ENCODE data around the gene PHACTR1.
A peak's percentile ranks its signal among the peaks of the same experiment; 100 is the strongest.
"Not testable (repeated sequence)": the region's sequence is repeated elsewhere in the genome, so short reads cannot be mapped to it uniquely, and the experiment has no call there.

Gene PHACTR1

DNA sequence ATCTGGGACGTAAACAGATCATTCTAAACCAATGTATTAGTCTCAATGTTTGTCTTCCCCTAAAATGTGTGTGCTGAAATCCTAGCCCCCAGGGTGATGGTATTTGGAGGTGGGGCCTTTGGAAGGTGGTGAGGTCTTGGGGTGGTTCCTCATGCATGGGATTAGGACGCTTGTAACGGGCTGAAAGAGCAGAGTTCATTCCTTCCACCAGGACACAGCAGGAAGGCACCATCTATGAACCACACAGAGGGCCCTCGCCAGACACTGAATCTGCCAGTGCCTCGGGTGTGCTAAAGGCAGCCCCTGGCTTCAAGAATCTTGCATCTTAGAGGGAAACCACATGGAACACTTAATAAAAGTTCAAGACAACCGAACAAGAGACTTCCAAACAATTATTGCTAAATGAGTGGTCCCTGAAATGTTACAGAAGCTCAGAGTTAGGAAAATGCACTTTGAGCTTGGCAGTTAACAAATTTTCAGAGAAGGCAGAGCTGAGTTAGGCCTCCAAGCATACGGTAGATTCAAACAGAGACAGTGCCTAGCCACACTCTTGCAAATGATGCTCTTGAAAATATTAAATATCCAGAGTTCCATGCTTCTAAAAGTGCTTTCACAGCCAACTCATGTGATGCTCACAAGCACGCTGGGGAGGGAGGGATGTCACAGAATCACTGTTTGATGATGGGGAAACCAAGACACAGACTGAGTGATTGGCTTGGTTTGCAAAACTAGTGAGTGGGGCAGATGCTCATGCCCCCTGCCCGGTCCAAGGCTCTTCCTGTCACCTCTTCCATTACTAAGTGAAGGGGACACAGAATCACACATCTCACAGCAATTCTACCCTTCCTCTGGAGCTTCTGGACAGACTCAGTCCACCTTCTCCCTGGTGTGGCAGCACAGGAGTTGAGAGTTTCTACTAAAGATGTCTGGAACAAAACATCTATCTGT lies 584.4 kb downstream of the PHACTR1 start:
- no peak for DNase-seq

DNA sequence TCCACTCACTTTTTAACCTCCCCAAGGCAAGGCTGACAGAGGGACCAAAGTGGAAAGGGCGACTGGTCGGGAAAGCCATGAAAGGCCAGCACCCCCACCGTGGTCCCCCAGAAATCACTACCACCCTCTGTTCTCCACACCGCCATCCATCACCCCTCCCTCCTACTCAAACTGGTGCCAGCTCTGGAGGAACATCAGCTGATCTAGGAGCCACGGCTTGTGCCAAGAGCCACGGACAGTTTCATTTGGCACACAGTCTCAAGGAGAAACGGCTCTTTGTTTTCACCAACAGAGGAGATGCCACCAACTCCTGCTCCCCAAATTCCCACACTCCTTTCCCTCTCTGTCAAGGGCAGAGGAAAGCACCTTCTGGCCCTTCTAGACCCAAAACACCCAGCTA lies 585.7 kb downstream of the PHACTR1 start:
- no peak for DNase-seq

DNA sequence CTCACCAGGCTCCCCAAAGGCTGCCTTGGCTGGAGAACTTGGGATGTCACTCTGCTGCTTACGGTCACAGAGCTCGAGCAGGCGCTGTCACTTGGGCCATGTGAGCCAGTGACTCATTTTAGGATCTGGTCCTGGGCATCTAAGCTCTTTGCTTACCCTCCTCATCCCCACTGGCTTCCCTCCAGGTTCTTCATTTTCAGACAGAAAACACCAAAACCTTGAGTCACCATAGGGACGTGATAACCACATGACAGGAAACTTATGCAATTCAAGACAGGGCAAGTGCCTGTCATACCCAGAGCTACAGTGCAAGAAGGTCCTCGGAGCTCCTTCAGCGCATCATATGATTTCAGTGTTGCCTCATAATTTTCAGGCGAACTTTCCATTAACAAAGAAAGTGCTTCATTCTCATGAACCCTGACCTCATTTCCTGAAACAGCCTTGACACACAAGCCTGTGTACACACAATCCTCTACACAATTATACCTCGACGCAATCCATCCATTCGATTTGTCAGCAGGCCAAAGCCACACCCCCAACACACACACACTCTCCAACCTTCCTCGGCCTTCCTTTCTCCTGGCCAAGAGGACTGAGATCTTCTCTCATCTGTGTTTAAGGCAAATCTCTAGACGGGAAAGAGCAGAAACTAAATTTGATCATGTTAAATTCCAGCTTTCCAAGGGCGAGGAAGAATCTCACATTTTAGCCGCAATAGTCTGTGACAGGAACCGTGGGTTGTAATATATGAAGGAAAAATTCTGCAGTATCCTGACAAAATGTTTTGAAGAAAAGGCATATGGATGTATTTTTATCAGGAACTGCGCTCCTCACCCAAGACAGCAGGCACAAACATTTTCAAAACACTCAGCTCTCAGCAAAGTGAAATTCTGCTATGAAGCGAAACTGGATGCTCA lies 586.4 kb downstream of the PHACTR1 start:
- DNase-seq, result peak; percentile 99

DNA sequence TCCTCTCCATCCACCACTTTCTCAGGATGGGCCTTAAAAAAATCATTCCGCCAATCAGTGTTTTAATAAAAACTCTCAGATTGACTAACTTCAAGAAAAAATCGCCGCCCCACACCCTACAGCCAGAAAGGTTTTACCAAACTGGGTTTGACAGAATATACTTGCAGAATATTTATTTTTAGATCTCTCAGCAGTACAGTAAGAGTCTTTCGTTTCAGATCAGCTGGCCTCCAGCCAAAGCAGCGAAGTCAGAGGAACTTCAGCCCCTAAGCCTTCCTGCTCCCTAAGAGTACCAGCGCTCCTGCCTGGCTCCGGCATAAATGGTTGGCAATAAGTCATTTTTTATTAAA lies 587.1 kb downstream of the PHACTR1 start:
- peak; percentile 83 for DNase-seq

DNA sequence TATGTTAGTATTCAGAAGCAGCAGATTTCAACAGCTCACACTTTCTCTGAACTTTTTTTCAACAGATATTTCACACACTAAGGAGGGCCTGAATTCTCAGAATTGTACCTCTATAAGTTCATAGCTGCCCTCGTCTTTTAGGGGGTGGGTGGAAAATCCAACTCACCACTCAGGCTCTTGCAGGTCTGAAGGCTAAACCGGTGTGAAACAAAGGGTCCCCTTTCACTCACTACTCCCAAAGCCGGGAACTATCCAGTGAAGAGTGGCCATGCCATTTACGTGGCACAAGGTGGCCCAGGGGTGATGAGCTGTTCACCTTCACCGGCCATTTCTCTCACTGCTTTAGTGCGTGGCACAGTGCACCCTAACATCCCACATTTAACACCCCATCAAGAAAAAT lies 587.5 kb downstream of the PHACTR1 start:
- DNase-seq, result no peak

DNA sequence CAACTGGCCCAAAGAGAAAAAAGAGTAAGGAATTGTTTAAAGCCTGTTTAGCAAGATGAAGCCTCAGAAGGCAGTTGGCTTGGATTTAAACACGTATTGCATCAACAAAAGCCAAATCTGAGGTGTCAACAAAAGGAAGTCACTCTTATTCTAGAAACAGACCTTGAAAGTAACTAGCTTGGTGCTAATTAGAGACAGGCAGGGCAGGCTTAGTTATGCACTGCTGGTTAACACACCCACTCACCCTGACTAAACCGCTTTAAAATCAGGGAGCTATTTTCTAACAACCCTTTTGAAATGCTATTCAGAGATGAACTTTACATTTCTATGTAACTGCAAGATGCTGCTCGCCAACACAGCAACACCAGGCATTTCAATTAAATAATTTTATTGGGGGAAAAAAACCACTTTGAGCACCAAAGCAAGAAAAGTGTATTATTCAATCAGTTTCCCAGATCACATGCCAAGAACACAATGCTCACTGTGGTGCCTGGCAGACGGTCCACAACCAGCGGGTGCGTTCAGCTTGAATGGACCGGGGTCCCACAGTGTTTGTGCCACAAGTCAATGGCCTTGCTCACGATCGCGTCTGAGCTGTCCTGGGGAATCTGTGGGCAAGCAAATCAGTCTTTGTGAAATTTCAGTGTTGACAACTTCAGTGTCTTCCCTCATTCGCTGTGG lies 588.2 kb downstream of the PHACTR1 start:
- DNase-seq, result peak; percentile 15

DNA sequence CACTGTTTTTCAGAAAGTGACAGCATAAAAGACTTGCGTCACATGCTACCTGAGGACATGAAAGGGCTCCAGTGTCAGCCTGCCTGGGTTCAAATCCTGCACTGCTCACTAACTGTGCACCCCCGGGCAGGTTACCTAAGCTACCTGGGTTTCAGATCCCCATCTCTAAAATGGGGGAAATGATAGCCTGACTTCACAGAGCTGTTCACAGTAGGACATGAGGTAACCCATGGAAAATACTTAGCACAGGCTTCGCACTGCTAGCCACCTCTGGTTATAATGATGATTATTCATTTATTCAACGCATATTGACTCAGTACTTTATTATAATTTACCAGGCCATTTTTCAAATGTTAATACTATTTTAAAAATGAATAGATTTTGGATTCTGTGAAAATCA lies 588.7 kb downstream of the PHACTR1 start:
- no peak for DNase-seq

DNA sequence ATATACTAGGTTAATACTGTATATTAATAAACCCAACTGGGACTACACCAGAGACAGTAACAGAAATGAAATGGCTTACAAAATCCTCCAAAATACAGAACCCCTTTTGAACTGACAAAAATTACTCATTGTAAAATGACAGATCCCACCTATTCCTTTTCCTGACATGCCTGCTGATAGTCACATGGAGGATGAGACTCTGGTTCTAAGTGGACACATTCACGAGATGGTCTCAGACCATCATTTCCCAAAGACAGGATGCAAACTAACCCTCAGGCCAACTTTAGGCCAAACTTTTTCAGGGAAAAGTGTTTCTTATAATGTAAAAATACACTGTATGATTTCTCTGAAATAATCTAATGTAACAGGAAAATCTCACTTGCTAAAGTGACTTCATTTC lies 589.2 kb downstream of the PHACTR1 start:
- no peak for DNase-seq

DNA sequence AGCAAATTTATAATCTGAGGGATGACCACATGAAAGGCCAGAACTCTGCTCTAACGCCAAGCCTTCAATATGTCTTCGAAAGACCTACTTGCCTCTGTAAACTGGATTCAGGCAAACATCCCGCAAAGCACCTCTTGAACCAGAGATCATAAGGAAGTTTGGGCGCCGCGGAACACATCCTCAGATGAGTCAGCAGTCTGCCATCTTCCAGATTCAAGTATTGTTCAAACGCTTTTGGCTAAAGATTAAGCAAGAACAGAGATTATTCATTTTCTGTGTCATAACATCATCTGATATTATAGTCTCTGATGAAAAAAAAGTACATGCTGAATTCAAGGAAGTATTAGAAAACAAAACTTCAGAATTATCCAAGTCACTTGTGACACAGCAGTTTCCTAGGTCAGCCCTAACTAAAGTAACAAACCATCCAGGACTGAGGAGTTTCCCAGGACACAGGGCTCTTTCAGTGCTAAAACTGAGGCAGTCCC lies 591.0 kb downstream of the PHACTR1 start:
- DNase-seq, result peak; percentile 94

DNA sequence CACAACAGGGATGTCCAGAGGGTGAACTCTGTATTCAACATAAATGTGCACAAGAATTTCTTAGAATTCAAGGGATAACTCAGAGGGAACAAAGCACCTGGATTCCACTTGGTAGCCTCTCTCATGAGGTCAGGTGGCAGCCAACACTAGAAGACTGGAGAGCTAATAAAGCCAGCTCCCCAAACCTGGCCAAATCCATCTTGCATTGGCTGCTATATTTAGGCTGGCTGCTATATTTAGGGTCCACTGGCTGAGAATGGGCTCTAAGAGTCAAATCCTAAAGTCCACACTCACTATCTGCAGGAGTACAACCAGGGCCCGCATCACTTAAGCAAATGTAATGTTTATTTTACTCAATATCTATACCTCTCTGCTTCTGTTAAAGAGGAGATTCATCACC lies 591.8 kb downstream of the PHACTR1 start:
- DNase-seq, result no peak

DNA sequence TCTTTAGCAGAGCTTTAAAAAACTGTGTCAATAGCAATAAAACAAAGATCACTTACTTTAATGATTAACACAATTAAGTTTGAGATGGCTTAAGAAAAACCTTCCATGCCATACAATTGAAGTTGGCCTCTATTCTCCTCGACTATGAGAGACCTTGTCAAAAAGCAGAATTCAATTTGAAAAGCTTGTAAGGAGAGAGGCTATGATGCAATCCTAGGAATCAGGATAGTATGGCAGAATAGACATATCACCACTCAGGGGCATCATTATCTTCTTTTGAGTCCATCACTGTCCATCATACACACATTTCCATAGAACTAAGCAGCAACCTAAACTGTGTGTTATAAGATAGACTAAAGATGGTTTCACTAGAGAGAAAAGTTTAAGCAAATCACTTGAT lies 594.6 kb downstream of the PHACTR1 start:
- DNase-seq, result no peak

DNA sequence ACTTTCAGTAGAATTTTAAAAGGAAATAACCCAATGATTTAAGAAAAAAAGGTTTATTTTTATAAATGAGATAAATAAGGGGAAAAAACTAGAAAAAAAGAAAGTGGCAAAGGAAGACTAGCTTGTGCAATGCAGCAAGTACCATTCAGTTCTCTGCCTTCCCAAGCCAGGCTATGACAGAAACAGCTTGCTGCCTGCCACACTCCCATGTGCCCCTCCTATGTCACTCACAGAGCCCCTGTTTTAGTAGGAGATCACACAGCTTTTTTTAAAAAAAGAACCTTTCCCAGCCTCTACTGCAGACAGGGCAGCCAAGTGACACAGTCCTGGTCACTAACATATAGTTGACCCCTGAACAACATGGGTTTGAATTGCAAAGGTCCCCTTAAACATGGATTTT lies 598.2 kb downstream of the PHACTR1 start:
- no peak for DNase-seq

DNA sequence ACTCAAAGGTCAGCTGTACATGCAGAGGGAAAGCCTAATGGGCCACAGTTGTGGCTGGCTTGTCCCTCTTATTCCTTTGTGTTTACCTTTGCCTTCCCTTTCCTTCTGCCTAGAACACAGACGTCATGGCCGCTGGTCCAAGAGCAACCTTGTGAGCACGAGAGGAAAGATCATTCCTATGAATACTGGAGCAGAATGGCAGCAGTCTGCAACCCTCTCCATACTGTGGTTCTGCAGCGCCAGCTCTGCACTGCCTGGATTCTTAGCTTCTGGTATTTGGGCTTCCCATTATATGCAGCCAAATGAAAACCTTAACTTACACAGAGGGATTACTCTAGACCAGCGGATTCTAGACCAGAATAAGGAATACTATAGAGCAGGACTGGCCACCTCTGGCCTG lies 599.3 kb downstream of the PHACTR1 start:
- DNase-seq, result no peak

DNA sequence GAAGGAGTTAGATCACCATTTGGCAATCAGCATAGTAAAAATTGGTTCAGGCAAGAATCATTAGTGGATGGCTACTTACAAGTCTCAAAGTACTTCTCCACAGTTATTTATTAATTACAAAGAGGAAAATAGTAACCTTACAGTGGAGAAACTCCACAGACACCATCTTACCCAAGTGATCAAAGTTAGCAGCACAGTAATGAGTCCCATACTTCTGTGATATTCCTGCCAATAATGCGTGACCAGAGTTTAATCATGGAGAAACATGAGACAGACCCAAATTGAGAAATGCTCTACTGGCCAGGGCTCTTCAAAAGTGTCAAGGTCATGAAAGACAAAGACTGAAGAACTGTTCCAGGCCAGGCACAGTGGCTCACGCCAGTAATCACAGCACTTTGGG lies 602.3 kb downstream of the PHACTR1 start:
- DNase-seq, result no peak

DNA sequence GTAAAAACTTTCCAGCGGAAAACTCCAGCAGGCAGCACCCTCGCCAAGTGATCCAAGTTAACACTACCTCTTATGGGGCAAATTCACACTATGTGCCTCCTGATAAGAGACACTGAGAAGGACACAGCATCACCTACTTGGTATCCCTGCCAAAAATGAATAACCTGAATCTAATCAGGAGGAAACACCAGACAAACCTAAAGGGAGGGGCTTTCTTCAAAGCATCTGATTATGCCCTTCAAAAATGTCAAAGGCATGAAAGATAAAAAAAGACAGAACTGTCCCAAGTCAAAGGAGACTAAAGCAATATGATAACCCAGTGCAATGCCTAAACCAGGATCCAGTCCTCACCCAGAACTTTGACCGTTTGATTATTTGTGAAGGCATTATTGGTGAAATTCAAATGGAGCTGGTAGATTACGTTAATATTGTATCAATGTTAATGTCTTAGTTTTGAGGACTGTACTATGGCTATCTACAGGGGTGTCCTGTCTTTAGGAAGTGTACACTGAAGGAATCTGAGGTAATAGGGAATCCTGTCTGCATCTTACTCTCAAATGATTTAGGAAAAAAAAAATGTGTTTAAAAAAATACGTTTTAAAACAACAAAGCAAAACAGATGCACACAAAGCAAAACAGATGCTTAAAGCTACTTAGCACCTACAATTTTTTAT lies 603.5 kb downstream of the PHACTR1 start:
- DNase-seq, result no peak

DNA sequence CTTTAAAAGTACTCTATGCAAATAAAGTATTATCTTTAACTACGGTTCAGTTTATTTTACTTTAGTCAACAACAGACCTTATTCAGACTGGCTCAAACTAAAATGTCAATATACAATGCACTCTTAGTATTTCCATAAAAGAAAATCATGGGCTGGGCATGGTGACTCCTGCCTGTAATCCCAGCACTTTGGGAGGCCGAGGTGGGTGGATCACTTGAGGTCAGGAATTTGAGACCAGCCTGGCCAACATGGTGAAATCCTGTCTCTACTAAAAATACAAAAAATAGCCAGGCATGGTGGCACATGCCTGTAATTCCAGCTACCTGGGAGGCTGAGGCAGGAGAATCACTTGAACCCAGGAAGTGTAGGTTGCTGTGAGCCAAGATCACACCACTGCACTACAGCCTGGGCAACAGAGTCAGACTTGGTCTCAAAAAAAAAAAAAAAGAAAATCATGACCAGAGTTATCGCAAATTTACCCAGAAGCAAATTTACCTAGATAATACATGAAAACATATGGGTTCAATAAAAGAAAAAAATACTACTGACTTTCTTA lies 609.5 kb downstream of the PHACTR1 start:
- DNase-seq, result not testable (repeated sequence)

DNA sequence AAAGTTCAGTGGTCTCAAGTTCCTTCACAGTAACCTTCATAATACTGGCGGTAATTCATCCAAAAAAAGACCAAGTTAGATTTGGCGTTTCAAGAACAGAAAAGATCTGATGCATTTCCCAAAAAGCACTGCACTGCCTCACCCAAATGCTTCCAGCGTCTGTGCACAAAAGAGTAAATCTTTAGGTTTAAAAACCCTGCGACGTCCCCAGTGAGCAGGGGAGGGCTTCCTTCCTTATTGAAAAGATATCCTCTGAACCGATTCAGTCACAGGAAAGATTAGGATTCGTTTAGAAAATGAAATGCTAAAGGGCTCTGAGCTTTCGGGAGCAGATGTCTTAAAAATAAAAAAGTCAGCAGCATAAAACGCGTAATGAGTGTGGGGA lies 611.1 kb downstream of the PHACTR1 start:
- no peak for DNase-seq

DNA sequence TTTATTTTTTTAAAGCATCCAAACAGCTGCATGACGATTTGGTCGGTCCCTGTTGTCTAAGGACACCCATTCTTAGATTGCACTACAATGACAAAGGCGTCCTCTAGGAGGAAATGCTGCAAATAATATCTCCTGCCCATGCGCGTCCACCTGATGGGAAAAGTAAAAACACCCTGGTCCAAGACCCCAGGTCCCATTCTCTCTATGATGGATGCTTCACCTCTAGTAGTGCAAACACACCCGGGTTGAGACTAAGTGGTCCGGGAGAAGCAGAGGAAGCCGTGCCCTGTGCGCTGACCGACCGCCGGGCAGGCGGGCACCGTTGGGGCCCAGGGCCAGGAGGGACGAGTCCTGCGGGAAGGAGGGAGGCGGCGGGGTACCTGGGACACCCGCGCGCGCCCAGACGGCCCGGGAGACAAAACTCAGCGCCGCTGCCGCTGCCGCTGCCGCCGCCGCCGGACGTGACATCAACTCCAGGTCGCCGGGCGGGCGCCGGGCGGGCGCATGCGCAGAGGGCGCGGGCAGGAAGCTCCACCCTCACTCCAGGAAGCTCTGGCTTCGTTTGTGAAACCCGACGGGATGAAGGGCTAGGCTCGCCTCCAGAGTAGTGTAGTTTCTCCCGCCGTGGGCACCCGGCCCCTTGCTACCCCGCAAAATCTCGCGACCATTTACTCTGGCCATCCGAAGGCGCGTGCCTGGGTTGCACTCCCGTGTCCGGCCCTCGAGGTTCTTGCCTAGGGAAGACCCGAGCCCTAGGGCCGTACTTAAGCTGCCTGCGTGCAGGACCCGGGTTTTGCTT lies 611.7 kb downstream of the PHACTR1 start, which contains the start of gene TBC1D7:
TBC1D7 (minus strand) TSS at position 462 of the 799 bp plus-strand sequence. CDS start 1,639 bp downstream, outside the sequence.
- DNase-seq, result peak; percentile 95

DNA sequence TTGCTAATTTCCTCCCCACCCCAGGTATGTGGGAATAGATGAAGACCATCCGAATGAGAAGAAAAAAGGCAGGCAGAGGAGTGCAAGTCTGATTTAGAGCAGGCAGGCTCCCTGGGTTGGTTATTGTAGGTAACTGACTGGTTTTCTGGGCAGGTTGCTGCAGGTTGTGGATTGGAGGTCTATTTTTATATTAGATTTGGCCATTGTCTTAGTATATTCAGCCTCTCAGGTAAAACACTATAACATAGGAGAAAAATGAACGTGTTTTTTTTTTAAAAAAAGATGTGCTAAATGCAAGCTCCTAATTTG lies 612.3 kb downstream of the PHACTR1 start:
- DNase-seq, result no peak

DNA sequence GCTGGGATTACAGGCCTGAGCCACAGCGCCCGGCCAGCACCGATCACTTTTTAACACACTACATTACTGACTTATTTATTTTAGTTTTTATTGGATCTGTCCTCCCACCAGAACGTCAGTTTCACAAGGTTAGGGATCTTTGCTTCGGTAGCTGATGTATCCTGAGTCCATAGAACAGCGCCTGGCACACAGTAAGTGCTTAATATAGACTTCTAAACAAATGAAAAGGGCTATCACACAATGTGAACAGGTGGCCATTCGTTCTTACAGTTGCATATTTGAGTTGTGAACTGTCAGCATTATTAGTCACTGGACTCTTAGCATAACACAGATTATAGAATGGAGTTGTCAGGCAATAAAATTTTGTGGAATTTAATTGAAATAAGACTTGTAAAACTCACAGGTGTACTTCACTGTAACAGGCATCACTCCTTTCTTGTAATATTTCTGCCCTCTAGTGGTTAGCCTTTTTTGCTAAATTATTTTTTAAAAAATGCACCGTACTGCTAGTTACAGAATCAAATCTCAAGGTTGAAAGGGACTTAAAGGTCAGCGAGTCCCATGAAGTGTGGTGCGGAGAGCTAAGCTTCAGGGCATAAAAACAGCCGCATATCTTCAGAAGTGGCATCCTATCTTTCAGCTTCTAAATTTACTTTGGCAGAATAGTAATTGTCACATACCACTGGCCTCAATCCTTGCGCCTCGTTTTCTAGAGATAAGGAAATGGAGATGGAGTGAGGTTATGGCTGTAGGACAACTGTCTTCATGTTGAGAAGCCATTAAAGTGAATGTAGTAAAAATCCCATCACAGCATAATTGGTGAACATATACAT lies 615.2 kb downstream of the PHACTR1 start:
- peak; percentile 56 for DNase-seq

DNA sequence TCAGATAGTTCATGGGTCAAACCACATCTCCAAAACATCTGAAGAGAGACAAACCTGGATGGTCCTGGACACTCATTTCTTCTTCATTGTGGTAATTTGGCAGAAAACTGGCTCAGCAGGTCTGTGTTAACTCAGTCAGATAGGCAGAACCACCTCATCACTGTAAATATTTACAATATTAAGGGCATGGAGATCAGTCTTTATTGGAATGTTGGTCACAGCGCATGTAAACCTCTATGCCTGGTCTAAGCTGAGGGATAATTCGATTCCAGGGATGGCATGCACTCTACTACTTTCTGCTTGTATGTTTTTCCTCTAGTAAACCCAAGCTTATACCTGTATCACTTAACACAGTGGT lies 615.8 kb downstream of the PHACTR1 start:
- no peak for DNase-seq
